NCI-H1092 treated with DMSO at 0.1 percent for 48 hours (cell line): Measurements from ENCODE around the gene GMFB.

Experiments used
- DNase-seq: peaks from one replicate; lab custom pipeline; 2025; lab: John Stamatoyannopoulos, UW

The GMFB gene

DNA sequence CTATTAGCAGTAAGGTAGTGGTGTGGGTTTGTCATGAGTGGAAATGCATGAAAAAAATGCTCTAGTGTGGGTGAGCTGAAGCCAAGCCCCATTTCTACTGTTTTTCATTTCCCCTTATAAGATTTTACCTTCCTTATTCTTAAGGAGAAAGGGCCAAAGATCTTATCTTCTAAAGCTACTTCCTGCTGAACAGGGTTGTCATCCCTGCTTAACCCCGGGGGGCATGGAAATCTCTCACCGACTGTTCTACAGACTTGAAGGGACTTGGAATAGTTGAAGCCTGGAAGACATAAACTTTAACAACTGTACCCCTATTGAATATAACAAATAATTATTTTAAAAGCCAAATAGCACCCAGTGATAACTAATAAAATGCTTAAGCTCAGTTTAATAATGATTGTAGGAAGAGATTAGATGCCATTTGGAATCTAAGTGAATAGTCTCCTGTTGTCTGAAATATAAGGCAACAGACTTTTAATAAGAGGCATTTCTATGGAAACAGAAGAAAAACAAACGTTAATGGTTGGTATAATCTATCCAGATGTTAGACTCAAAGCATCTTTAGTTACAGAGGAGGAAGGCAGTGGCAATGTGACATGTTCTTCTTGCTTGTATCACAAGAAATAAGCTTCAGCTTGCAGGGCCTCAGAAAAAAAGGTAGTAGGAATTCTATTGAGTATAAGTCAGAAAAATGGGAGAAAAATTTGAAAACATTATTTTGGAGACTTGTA, 1.8 kb upstream of the GMFB start:
- DNase-seq = no peak

GRCh38 chr14:54489731-54490444, 1.1 kb upstream of the GMFB start:
- no peak for DNase-seq

DNA sequence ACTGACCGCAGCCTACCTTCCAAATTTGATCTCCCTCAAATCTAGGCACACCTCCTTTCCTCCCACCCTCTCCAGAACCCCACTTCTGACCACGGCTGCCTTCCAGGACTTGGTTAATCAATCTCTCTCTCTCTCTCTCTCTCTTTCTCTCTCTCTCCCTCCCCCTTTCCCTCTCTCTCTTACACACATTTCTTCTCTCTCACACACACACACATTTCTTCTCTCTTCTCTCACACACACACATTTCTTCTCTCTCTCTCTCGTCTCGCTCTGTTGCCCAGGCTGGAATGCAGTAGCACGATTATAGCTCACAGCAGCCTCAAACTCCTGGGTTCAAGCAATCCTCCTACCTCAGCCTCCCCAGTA, 521 bp upstream of the GMFB start:
- no peak for DNase-seq

- no peak for DNase-seq
Observed at GRCh38 chr14:54488318-54488645, 498 bp downstream of the GMFB start.

DNA sequence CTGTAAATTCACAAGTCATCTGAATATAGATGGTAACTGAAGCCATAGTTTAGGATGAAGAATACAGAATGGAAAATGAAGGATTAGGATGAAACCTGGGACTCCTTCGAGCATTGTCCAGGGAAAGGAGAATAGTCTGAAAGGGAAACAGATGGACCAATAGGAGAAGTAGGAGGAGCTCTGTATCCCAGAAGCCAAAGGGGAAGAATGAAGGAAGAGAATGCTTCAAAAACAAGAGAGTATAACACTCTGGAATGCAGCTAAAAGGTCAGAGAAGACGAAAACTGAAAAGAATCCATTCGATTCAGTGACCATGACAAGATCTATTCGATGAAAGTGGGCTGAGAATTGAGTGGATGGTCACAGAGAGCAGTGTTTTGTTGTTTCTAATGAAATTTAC, 1.0 kb downstream of the GMFB start:
- DNase-seq = no peak

DNA sequence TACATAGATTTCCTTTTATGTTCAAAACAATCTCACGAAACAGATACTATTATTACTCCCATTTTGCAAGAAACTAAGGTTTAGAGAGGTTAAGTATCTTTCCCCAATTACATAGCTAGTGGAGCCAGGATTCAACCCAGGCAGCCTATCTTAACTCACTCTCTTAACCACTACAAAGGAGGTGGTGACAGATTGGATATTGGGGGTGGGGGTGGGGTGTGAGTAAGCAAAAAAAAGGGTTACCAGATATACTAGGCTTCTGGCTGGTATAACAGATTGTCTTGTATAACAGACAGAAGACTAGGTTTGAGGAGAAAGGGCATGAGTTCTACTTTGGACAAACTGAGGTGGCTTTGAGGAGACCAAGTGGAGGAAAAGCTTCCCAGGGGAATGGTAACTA, 2.1 kb downstream of the GMFB start:
- DNase-seq = no peak

- DNase-seq = no peak
Observed at GRCh38 chr14:54483846-54484245, 4.9 kb downstream of the GMFB start.

GRCh38 chr14:54483073-54483745, 5.6 kb downstream of the GMFB start:
- no peak for DNase-seq

DNA sequence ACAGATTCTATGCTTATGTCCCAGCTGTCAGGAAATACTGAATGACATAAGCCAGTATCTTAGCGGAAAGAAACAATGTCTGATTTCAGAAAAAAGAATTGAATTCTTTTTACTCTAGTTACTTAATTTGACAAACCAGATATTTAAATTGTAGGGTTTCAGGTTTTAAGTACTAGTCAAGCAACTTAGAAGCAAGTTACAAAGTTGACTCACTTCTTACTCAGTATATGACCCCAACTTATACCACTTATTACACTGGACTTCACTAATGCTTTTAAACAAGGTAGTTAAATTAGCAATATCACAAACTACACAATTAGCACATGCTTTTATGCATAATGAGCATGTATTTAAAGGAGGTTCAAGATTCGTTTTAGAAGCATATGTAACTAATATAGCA, 7.1 kb downstream of the GMFB start:
- no peak for DNase-seq

- DNase-seq = no peak
Observed at GRCh38 chr14:54480830-54481562, 7.8 kb downstream of the GMFB start.

DNA sequence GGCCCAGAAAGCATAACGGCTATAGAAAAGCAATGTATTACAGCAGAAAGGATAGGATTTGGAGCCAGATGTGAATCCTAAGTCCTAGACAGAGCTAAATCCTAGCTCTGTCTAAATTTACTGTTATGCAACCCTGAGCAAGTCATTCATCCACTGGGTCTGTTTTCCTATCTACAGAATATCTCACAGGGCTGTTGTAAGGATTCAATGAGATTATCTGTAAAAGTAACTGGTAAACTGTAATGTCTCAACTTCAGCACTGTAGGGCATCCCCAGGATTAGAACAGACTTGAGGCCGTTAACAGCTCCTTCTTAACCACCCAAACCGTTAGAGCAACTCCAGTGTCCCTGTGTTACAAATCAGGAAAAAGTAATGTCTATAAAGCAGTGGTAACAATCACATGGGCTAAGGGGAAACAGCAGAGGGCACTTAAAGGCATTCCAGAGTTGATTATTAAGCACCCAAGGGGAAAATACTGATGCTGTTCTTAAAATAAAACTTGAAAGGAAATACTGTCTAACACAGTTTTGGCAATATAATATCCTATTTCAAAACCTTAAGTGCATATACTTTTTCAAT, 10.1 kb downstream of the GMFB start:
- no peak for DNase-seq

GRCh38 chr14:54475911-54476310, 12.9 kb downstream of the GMFB start:
- DNase-seq = no peak

- DNase-seq = no peak
Observed at GRCh38 chr14:54475187-54475899, 13.4 kb downstream of the GMFB start.

GRCh38 chr14:54474232-54474793, 14.5 kb downstream of the GMFB start:
- no peak for DNase-seq

DNA sequence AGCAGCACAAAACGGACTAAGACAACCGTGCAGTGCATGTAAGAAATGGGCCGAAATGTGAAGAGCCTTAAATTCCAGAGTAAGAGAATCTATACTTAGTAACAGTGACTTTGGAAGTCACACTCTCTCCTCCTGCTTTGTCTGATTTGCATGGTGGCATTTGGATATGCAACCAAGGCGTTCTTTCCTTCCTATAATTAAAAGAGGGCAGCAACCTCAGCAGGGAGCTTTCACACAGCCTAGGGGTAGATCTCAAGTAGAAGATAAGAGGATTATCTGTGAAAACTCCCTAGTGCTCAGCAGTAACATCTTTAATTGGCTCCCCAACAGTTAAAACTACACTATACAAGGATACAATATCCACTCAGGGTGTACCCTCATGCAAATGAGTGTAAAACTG, 16.5 kb downstream of the GMFB start:
- no peak for DNase-seq

DNA sequence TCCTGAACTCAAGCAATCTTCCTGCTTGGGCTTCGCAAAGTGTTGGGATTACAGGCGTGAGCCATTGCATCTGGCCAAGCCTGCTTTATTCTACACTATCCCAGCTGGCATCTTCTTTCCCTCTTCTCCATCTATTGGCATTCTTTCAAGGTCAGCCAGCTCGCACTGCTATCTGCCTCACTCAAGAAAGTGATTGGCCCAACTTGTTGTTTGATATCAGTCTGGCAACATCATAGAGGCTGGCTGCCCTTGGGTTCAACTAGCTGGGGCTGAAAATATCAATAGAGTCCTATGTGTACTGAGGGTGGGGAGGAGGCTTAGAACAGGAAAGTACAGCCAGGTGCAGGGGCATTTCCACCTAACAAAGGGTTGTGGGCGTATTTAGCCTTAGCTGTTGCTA, 17.1 kb downstream of the GMFB start:
- DNase-seq = no peak

DNA sequence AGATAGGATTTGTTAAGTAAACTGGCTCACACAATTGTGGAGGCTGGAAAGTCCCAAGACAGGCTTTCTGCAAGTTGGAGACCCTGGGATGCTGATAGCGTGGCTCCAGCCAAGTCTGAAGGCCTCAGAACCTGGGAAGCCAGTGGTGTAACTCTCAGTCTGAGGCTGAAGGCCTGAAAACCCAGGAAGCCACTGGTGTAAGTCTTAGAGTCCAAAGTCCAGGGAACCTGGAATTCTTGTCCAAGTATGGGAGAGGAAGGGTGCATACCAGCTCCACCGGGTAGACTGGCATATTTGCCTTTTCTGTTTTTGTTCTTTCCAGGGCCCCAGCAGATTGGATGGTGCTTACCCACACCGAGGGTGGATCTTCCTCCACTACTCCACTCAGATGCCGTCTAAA, 18.1 kb downstream of the GMFB start:
- no peak for DNase-seq

DNA sequence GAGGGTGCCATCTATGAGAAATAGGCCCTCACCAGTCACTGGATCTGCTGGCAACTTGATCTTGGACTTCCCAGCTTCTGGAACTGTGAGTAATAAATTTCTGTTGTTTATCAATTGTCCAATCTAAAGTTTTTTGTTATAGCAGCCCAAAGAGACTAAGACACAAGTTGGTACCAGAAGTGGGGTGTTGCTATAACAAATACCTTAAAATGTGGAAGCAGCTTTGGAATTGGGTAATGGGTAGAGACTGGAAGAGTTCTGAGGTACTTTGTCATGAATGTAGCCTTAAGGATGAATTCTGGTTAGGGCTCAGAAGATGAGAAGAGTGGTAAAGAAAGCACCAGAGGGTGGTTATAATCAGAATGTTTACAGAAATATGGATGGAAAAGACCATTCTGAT, 21.5 kb downstream of the GMFB start:
- DNase-seq = no peak

DNA sequence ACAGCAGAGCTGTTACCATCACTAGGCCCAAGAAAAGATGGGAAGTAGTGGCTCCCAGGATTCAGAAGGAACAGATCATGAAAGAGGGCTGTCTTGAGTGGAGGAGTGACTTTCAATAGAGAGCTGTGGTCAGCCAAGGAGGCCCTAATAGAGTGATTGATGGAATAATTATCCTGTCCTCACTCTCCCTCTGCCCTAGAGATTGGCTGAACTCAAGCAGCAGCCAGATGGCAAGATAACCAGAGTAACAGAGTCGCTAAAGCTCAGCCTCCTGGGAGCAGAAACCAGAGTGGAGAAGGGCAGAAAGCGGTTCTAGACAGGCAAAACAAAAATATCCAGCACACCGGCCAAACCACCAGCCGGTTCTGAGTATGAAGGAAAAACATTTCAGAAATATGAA, 23.1 kb downstream of the GMFB start:
- DNase-seq = no peak

- no peak for DNase-seq
Observed at GRCh38 chr14:54462048-54462447, 26.7 kb downstream of the GMFB start.

DNA sequence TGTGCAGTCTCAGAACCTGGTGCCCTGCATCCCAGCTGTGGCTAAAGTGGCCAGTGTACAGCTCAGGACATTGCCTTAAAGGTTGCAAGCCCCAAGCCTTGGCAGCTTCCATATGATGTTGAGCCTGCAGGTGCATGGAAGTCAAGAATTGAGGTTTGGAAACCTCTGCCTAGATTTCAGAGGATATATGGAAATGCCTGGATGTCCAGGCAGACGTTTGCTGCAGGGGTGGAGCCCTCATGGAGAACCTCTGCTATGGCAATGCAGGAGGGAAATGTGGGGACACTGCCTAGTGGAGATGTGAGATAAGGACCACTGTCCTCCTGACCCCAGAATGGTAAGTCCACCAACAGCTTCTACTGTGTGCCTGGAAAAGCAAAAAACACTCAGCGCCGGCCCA, 29.7 kb downstream of the GMFB start:
- DNase-seq = no peak
